Measurements from ENCODE around the gene NFKBIZ.

Gene NFKBIZ

GRCh38 chr3:101848754-101849713, at the start of gene NFKBIZ:
Gene NFKBIZ, plus strand, starts transcription at chr3:101849514. Its CDS starts 115 bp downstream, at chr3:101849629.
- DNase-seq, result peak; percentile 94

GRCh38 chr3:101801174-101801573, 48.1 kb upstream of the NFKBIZ start:
- DNase-seq, result no peak

- no peak for DNase-seq
These were observed 47.1 kb upstream of the NFKBIZ start for GRCh38 chr3:101802179-101802578.

- peak; percentile 0 for DNase-seq
These were observed 46.0 kb upstream of the NFKBIZ start for GRCh38 chr3:101803173-101803782.

- DNase-seq, result no peak
These were observed 45.4 kb upstream of the NFKBIZ start for GRCh38 chr3:101803939-101804338.

GRCh38 chr3:101806491-101806890, 42.8 kb upstream of the NFKBIZ start:
- no peak for DNase-seq

- DNase-seq, result no peak
These were observed 41.4 kb upstream of the NFKBIZ start for GRCh38 chr3:101807888-101808287.

GRCh38 chr3:101809178-101810021, 39.9 kb upstream of the NFKBIZ start:
- DNase-seq, result peak; percentile 5

GRCh38 chr3:101810022-101810418, 39.3 kb upstream of the NFKBIZ start:
- DNase-seq, result no peak

- DNase-seq, result no peak
These were observed 37.4 kb upstream of the NFKBIZ start for GRCh38 chr3:101811875-101812274.

- no peak for DNase-seq
These were observed 36.4 kb upstream of the NFKBIZ start for GRCh38 chr3:101812895-101813294.

- no peak for DNase-seq
These were observed 35.4 kb upstream of the NFKBIZ start for GRCh38 chr3:101813817-101814440.

- DNase-seq, result no peak
These were observed 34.5 kb upstream of the NFKBIZ start for GRCh38 chr3:101814835-101815234.

- DNase-seq, result no peak
These were observed 32.8 kb upstream of the NFKBIZ start for GRCh38 chr3:101816215-101817149.

- no peak for DNase-seq
These were observed 31.3 kb upstream of the NFKBIZ start for GRCh38 chr3:101817992-101818391.

- DNase-seq, result no peak
These were observed 29.6 kb upstream of the NFKBIZ start for GRCh38 chr3:101819649-101820206.

- DNase-seq, result no peak
These were observed 27.8 kb upstream of the NFKBIZ start for GRCh38 chr3:101821503-101821902.

- no peak for DNase-seq
These were observed 25.8 kb upstream of the NFKBIZ start for GRCh38 chr3:101823525-101823924.

GRCh38 chr3:101824702-101825101, 24.6 kb upstream of the NFKBIZ start:
- no peak for DNase-seq

- DNase-seq, result no peak
These were observed 23.3 kb upstream of the NFKBIZ start for GRCh38 chr3:101825904-101826445.

Data from stimulated activated naive CD4-positive, alpha-beta T cell treated with Interleukin-2 at 50 U/mL for 16 hours (primary cell).